ENCODE measurements around the gene CXCL16.
"Not testable (repeated sequence)": the region's sequence is repeated elsewhere in the genome, so short reads cannot be mapped to it uniquely, and the experiment has no call there.

CXCL16 gene

DNA sequence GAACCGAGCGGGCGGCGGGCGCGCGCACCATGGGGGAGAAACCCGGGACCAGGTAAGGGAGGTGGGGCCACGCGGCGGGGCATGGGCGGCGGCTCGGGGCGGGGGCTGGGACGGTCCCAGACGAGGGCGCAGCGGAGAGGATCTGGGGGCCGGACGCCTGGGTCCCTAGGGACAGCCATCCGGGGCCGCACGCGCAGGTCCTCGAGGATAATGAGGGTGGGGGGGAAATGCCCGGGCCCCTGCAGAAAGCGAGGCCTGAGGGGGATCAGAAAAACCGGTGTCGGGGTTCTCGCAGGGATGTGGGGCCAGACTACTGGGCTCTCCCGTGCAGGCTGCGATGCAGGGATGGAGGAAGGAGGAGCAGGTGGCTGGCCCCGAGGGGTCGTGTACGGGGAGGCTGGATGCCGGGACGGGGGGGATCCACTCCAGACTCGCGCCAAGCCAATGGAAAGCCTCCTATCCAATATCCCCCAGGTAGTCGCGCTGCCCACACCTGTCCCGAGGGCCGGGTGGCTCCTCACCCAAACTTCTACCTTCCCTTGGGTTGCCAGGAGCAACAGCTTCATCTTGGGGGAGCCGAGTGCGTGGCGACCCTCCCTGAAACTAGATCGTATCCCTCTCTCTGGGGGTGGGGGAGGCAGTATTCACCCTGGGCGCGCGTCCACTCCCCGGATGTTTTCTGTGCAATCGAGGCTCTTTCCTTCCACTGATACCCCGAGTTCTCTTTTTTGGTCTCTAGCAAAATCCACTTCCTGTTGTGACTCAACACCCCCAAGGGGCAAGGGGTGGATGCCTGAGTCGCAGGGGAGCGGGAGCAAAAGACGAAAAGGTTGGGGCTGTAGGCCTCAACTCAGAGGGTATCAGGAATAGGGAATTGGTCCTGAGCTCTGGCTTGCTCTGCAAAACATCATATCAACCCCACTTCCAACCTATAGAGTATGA, 28.8 kb downstream of the CXCL16 start:
- Histone ChIP-seq H3K36me3 (ENCODE audit: control insufficient read depth, insufficient read depth, low read length) (peaks cover 7% of the 10 kb centered on the region; the same call in 1 of the 2 replicates), H3K27ac (ENCODE audit: low read depth, low read length) (no peak overlapping the region), H3K9ac (ENCODE audit: low read length) (peak overlapping the region; percentile 31), H3K9me3 (ENCODE audit: control insufficient read depth, insufficient read depth, low read depth, low read length) (no peaks in the 10 kb centered on the region), H3K27me3 (ENCODE audit: control insufficient read depth, insufficient read depth, low read length) (no peaks in the 10 kb centered on the region), H3K4me3 (ENCODE audit: low read depth, low read length) (peak overlapping the region; percentile 64), H3K4me1 (ENCODE audit: control insufficient read depth, insufficient read depth, low read length) (peaks cover 21% of the 10 kb centered on the region)

DNA sequence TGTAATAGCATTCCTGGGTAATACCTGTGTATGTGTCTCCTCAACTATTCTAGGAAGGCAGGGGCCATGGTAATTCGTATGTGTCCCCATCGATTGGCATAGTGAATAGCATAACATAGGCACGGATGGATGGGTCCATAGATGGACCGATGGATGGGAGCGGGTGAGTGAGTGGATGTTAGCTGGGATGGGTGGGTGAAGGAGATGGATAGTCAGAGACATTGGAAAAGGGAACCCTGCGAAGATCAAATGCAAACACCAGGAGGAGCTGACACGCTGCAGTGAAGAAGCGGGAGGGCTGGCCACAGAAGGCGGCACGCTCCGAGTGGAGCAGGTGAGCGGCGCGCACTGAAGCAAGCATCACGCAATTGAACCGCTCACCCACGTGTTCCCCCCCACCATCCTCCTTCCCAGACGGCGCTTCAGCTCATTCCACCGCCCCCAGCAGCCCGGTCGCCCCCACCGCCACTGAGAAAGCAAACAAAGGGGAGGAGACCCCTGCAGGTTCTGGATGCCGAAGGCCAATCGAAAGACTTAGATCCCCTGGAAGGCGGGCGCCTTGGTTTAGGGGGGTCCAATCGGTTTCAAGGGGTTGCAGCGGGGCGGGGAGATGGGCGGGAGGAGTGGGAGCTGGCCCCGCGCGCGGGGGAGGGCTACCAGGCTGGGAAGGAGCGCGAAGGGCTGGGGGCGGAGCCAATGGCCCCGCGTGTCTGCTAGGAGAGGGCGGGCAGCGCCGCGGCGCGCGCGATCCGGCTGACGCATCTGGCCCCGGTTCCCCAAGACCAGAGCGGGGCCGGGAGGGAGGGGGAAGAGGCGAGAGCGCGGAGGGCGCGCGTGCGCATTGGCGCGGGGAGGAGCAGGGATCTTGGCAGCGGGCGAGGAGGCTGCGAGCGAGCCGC, 29.7 kb downstream of the CXCL16 start, which contains the start of gene ARRB2:
TSS of gene ARRB2 (plus strand) at position 839 of the 899 bp plus-strand sequence. CDS start 90 bp downstream, outside the sequence.
- no peak within 1 kb of the TSS; the same call in 1 of the 2 replicates for H3K27ac ChIP-seq (ENCODE audit: low read depth, low read length)

DNA sequence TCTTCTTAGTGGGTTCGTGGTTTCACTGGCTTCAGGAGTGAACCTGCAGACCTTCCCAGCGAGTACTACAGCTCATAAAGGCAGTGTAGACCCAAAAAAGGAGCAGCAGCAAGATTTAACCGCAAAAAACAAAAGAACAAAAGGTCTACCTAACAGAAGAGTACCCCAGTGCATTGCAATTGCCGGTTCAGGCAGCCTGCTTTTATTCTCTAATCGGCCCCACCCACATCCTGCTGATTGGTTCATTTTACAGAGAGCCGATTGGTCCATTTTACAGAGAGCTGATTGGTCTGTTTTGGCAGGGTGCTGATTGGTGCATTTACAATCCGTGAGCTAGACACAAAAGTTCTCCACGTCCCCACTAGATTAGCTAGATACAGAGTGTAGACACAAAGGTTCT, 31.3 kb downstream of the CXCL16 start:
- no peak overlapping the region for H3K4me3 ChIP-seq (ENCODE audit: low read depth, low read length)
- peaks cover 31% of the 10 kb centered on the region for H3K4me1 ChIP-seq (ENCODE audit: control insufficient read depth, insufficient read depth, low read length)
- no peak overlapping the region for H3K27ac ChIP-seq (ENCODE audit: low read depth, low read length)
- H3K27me3 ChIP-seq (ENCODE audit: control insufficient read depth, insufficient read depth, low read length), result no peaks in the 10 kb centered on the region
- H3K36me3 ChIP-seq (ENCODE audit: control insufficient read depth, insufficient read depth, low read length), result no peaks in the 10 kb centered on the region
- H3K9ac ChIP-seq (ENCODE audit: low read length), result no peak overlapping the region
- H3K9me3 ChIP-seq (ENCODE audit: control insufficient read depth, insufficient read depth, low read depth, low read length), result no peaks in the 10 kb centered on the region

More for the DNA sequence above, 29.7 kb downstream of the CXCL16 start, which contains the start of gene ARRB2:
- Histone ChIP-seq H3K4me1 (ENCODE audit: control insufficient read depth, insufficient read depth, low read length) (peaks cover 27% of the 10 kb centered on the region), H3K9me3 (ENCODE audit: control insufficient read depth, insufficient read depth, low read depth, low read length) (no peaks in the 10 kb centered on the region), H3K4me3 (ENCODE audit: low read depth, low read length) (peak within 1 kb of the TSS; percentile 64), H3K9ac (ENCODE audit: low read length) (peak within 1 kb of the TSS; percentile 31), H3K36me3 (ENCODE audit: control insufficient read depth, insufficient read depth, low read length) (no peaks in the 10 kb centered on the region), H3K27me3 (ENCODE audit: control insufficient read depth, insufficient read depth, low read length) (no peaks in the 10 kb centered on the region)

DNA sequence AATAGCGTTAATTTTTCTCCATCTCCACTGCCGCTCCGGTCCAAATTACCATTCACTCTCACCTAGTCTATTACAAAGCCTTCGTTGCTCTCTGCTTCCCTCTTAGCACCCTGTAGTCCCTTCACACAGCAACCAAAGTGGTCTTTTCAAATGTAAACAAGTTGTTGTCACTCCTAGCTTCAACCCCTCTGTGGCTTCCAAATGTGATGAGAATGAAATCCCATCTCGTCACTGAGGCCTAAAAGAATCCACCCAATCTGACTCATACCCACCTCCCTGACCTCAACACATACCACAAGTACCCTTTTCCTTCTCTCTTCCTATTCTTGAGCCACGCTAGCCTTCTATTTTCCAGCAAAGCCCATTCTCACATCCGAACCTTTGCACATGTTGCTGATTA, 33.6 kb downstream of the CXCL16 start:
- Histone ChIP-seq H3K27ac (ENCODE audit: low read depth, low read length) (no peak overlapping the region), H3K9me3 (ENCODE audit: control insufficient read depth, insufficient read depth, low read depth, low read length) (no peaks in the 10 kb centered on the region), H3K4me1 (ENCODE audit: control insufficient read depth, insufficient read depth, low read length) (peaks cover 30% of the 10 kb centered on the region), H3K9ac (ENCODE audit: low read length) (no peak overlapping the region), H3K4me3 (ENCODE audit: low read depth, low read length) (no peak overlapping the region), H3K27me3 (ENCODE audit: control insufficient read depth, insufficient read depth, low read length) (no peaks in the 10 kb centered on the region), H3K36me3 (ENCODE audit: control insufficient read depth, insufficient read depth, low read length) (peaks cover 3% of the 10 kb centered on the region; the same call in 1 of the 2 replicates)

DNA sequence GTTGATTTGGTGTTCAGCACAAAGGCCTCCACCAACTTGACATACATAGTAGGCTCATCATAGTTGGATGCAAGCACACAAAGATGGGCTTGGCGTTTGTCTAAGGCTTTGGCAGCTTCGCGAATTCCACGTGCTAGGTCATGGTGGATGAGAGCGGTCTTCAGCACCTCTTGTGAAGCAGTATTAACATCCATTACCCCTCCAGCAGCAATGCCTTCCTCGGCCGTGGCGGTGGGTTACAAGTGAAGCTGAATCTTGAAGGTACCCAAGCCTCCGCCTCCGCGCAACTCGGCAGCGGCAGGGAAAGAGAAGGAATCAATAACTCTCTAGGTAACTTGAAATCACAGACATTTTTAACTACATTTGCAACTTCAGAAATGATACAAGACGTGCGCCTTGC, 34.7 kb downstream of the CXCL16 start:
- Histone ChIP-seq H3K4me3 (ENCODE audit: low read depth, low read length) (peak overlapping the region; percentile 98), H3K9ac (ENCODE audit: low read length) (peak overlapping the region; percentile 88), H3K9me3 (ENCODE audit: control insufficient read depth, insufficient read depth, low read depth, low read length) (no peaks in the 10 kb centered on the region), H3K36me3 (ENCODE audit: control insufficient read depth, insufficient read depth, low read length) (peaks cover 3% of the 10 kb centered on the region; the same call in 1 of the 2 replicates), H3K4me1 (ENCODE audit: control insufficient read depth, insufficient read depth, low read length) (peaks cover 27% of the 10 kb centered on the region), H3K27ac (ENCODE audit: low read depth, low read length) (no peak overlapping the region), H3K27me3 (ENCODE audit: control insufficient read depth, insufficient read depth, low read length) (no peaks in the 10 kb centered on the region)

DNA sequence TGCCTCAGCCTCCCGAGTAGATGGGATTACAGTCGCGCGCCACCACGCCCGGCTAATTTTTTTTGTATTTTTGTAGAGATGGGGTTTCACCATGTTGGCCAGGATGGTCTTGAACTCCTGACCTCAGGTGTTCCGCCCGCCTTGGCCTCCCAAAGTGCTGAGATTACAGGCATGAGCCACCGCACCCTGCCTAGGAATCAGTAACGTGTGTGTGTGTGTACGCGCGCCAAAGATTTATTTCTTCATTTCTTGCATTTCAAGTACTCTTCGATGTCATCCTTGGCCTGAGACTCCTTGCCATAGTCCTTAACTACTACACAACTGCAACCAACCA, 35.2 kb downstream of the CXCL16 start:
- H3K27me3 ChIP-seq (ENCODE audit: control insufficient read depth, insufficient read depth, low read length); H3K9me3 ChIP-seq (ENCODE audit: control insufficient read depth, insufficient read depth, low read depth, low read length); H3K36me3 ChIP-seq (ENCODE audit: control insufficient read depth, insufficient read depth, low read length): not testable (repeated sequence)
- peak overlapping the region; percentile 88 for H3K9ac ChIP-seq (ENCODE audit: low read length)
- H3K4me1 ChIP-seq (ENCODE audit: control insufficient read depth, insufficient read depth, low read length), result peaks cover 24% of the 10 kb centered on the region
- H3K4me3 ChIP-seq (ENCODE audit: low read depth, low read length), result peak overlapping the region; percentile 98
- H3K27ac ChIP-seq (ENCODE audit: low read depth, low read length), result peak overlapping the region; percentile 87

DNA sequence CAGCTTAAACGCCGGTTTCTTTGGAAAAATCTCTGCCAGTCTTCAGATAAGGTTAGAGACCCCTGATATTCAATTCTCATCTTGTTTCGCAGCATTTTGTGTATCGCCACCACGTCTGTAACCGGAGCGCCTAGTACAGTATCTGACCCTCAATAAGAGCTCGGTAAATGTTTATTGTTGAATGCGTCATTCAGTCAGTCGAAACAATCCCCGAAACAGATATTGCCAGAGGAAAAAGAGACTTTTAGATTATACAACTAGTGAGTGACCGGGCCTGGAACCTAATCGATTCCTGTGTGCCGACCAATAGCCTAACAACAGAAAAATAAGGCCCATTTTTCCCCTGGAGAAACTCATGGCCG, 36.4 kb downstream of the CXCL16 start:
- Histone ChIP-seq H3K36me3 (ENCODE audit: control insufficient read depth, insufficient read depth, low read length) (peaks cover 3% of the 10 kb centered on the region; the same call in 1 of the 2 replicates), H3K27me3 (ENCODE audit: control insufficient read depth, insufficient read depth, low read length) (no peaks in the 10 kb centered on the region), H3K9me3 (ENCODE audit: control insufficient read depth, insufficient read depth, low read depth, low read length) (no peaks in the 10 kb centered on the region), H3K27ac (ENCODE audit: low read depth, low read length) (peak overlapping the region; percentile 87; the same call in 1 of the 2 replicates), H3K4me1 (ENCODE audit: control insufficient read depth, insufficient read depth, low read length) (peaks cover 23% of the 10 kb centered on the region), H3K9ac (ENCODE audit: low read length) (peak overlapping the region; percentile 87), H3K4me3 (ENCODE audit: low read depth, low read length) (peak overlapping the region; percentile 98)

DNA sequence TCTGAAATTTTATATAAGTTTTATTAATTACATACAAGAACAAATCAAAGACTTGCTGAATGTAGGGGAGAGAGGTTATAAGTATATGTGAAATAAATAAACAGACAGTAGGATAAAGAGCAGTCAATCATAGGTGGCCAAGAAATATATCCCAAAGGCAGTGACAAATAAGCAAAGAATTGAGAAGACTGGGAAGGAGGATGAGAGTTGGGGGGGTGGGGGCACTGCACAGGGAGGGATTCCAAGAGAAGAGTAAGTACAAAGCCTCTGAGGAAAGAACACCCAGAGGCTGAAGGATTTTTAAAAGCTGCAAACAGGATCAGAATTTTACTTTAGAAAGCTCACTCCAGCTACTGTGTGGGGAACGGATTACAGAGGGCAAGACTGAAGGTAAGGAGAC, 38.6 kb downstream of the CXCL16 start:
- Histone ChIP-seq H3K4me1 (ENCODE audit: control insufficient read depth, insufficient read depth, low read length) (peaks cover 18% of the 10 kb centered on the region), H3K9ac (ENCODE audit: low read length) (no peak overlapping the region), H3K27ac (ENCODE audit: low read depth, low read length) (no peak overlapping the region), H3K36me3 (ENCODE audit: control insufficient read depth, insufficient read depth, low read length) (peaks cover 23% of the 10 kb centered on the region), H3K27me3 (ENCODE audit: control insufficient read depth, insufficient read depth, low read length) (no peaks in the 10 kb centered on the region), H3K9me3 (ENCODE audit: control insufficient read depth, insufficient read depth, low read depth, low read length) (no peaks in the 10 kb centered on the region), H3K4me3 (ENCODE audit: low read depth, low read length) (no peak overlapping the region)

DNA sequence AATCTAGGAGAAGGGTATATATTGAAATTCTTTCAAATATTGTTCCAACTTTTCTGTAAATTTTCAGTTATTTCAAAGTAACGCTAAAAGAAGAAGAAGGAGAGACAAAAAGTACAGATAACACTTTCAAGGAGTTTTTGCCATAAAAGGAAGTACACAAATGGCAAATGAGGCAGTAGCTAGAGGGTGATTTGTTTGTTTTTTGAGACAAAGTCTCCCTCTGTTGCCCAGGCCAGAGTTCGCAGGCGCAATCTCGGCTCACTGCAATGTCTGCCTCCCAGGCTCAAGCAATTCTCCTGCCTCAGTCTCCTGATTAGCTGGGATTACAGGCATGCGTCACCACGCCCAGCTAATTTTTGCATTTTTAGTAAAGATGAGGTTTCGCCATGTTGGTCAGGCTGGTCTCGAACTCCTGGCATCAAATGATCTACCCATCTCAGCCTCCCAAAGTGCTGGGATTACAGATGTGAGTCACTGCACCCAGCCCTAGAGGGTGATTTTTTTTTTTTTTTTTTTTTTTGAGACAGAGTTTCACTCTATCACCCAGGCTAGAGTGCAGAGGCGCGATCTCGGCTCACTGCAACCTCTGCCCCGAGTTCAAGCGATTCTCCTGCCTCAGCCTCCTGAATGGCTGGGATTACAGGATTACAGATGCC, 40.2 kb downstream of the CXCL16 start:
- peaks cover 25% of the 10 kb centered on the region for H3K36me3 ChIP-seq (ENCODE audit: control insufficient read depth, insufficient read depth, low read length)
- H3K4me1 ChIP-seq (ENCODE audit: control insufficient read depth, insufficient read depth, low read length); H3K9me3 ChIP-seq (ENCODE audit: control insufficient read depth, insufficient read depth, low read depth, low read length); H3K27ac ChIP-seq (ENCODE audit: low read depth, low read length); H3K27me3 ChIP-seq (ENCODE audit: control insufficient read depth, insufficient read depth, low read length); H3K4me3 ChIP-seq (ENCODE audit: low read depth, low read length); H3K9ac ChIP-seq (ENCODE audit: low read length): not testable (repeated sequence)

DNA sequence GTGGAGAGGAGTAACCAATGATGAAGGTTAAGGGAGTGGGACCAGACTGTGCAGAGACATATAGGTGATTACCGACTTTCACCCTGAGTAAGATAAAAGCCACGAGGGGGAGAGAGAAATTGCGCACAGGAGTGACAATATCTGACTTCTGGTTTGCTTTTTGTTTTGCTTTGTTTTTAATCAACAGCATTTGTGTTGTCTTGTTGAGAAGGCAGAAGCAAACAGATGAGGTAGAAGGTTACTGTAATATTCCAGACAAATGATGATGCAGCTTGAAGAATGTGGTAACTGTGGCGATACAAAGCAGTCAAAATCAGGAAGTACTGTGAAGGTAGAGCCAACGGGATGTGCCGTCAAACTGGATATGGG, 43.3 kb downstream of the CXCL16 start:
- no peaks in the 10 kb centered on the region for H3K4me1 ChIP-seq (ENCODE audit: control insufficient read depth, insufficient read depth, low read length)
- peaks cover 27% of the 10 kb centered on the region for H3K36me3 ChIP-seq (ENCODE audit: control insufficient read depth, insufficient read depth, low read length)
- H3K9me3 ChIP-seq (ENCODE audit: control insufficient read depth, insufficient read depth, low read depth, low read length), result no peaks in the 10 kb centered on the region
- no peak overlapping the region for H3K9ac ChIP-seq (ENCODE audit: low read length)
- no peaks in the 10 kb centered on the region for H3K27me3 ChIP-seq (ENCODE audit: control insufficient read depth, insufficient read depth, low read length)
- H3K4me3 ChIP-seq (ENCODE audit: low read depth, low read length), result no peak overlapping the region
- H3K27ac ChIP-seq (ENCODE audit: low read depth, low read length), result no peak overlapping the region
